Peyer's patch (tissue), 4 donors: Measurements from ENCODE around the gene ATP11A. TPM values are rescaled to one million over a fixed set of nuclear protein-coding genes. Genes with fewer than 3 reads are reported as not detected.

Experiments used
- DNase-seq, 3 donors: peaks; one replicate each; pipeline ENCODE4 v3.0.0-alpha.2; 2017 to 2019
- H3K27ac ChIP-seq, 4 donors: fragments of 200-600 bp; sonication (generic); one replicate each; pipeline ENCODE4 v1.5.1; 2016 to 2019
- H3K27me3 ChIP-seq, 2 donors: fragments of 200-600 bp; sonication (generic); one replicate each; pipeline ENCODE4 v1.5.1; 2019
- H3K36me3 ChIP-seq, 3 donors: fragments of 200-600 bp; sonication (generic); one replicate each; pipeline ENCODE4 v1.5.1; 2016 to 2019
- H3K4me1 ChIP-seq, 4 donors: fragments of 200-600 bp; sonication (generic); one replicate each; pipeline ENCODE4 v1.5.1; 2016 to 2019
- H3K4me3 ChIP-seq, 4 donors: fragments of 200-600 bp; sonication (generic); 1 replicate in 3 of 4; 2 replicates in 1 of 4; pipeline ENCODE4 v1.5.1; 2016 to 2019; ENCODE audit warnings: mild to moderate bottlenecking in 1 of 4
- H3K9me3 ChIP-seq, 4 donors: fragments of 200-600 bp; sonication (generic); one replicate each; pipeline ENCODE4 v1.5.1; 2016 to 2019; ENCODE audit warnings: mild to moderate bottlenecking in 1 of 4
- CTCF ChIP-seq, 6 experiments: fragments of 450-650 bp in 4 of 6; fragments of 200-600 bp in 2 of 6; sonication (generic) in 1 of 6; IDR thresholded peaks; one replicate each; pipeline ENCODE4 v1.5.1; 2017 to 2019; ENCODE audit warnings: antibody characterized with exemption in 6 of 6, mild to moderate bottlenecking in 3 of 6, moderate library complexity in 1 of 6
- POLR2A ChIP-seq, 2 donors: fragments of 450-650 bp; IDR thresholded peaks; one replicate each; pipeline ENCODE4 v1.5.1; 2017; ENCODE audit warnings: antibody characterized with exemption in 2 of 2, mild to moderate bottlenecking in 2 of 2, moderate library complexity in 2 of 2
- total RNA-seq, 4 donors: library from RNA; depleted of rRNA; stranded (reverse); fragments of >200 nt; gene quantifications; one replicate each; pipeline ENCODE4 v1.1.0, GENCODE V29; 2016

The ATP11A gene
- total RNA-seq, 4 donors from 2014 or later: 33.1 to 64.2 (median 53.7) TPM

GRCh38 chr13:112690283-112690929, 568 bp downstream of the ATP11A start:
- Histone ChIP-seq H3K27ac (peak overlapping the region; percentile 81 to 96 (median 90)), H3K36me3 (no peaks in the 10 kb centered on the region), H3K4me1 (peaks cover 0 to 29% (median 8%) of the 10 kb centered on the region in 4 donors), H3K27me3 (no peaks in the 10 kb centered on the region), H3K4me3 (peak overlapping the region; percentile 75 to 97 (median 85)), H3K9me3 (no peaks in the 10 kb centered on the region)
- TF ChIP-seq POLR2A (IDR thresholded peaks at IDR 0.05): no peak
- no peak for TF ChIP-seq CTCF (IDR thresholded peaks at IDR 0.05)
- DNase-seq: peak; percentile 28 to 67 (median 62)

GRCh38 chr13:112692104-112692503, 2.3 kb downstream of the ATP11A start:
- H3K4me3 ChIP-seq: peak overlapping the region in 1 of 4 donors; percentile 97
- no peaks in the 10 kb centered on the region for H3K9me3 ChIP-seq
- H3K27ac ChIP-seq: no peak overlapping the region
- peaks cover 0 to 29% (median 8%) of the 10 kb centered on the region in 4 donors for H3K4me1 ChIP-seq
- TF ChIP-seq POLR2A (IDR thresholded peaks at IDR 0.05) (no peak), CTCF (IDR thresholded peaks at IDR 0.05) (no peak)
- H3K27me3 ChIP-seq: no peaks in the 10 kb centered on the region
- H3K36me3 ChIP-seq: no peaks in the 10 kb centered on the region
- DNase-seq: peak in 1 of 3 donors; percentile 15

- no peak overlapping the region for H3K4me3 ChIP-seq
- H3K9me3 ChIP-seq: no peaks in the 10 kb centered on the region
- H3K4me1 ChIP-seq: peaks cover 0 to 29% (median 8%) of the 10 kb centered on the region in 4 donors
- no peaks in the 10 kb centered on the region for H3K27me3 ChIP-seq
- H3K36me3 ChIP-seq: no peaks in the 10 kb centered on the region
- TF ChIP-seq POLR2A (IDR thresholded peaks at IDR 0.05) (no peak), CTCF (IDR thresholded peaks at IDR 0.05) (no peak)
- DNase-seq: no peak
- no peak overlapping the region for H3K27ac ChIP-seq
Observed at GRCh38 chr13:112692586-112692985, 2.7 kb downstream of the ATP11A start.

- Histone ChIP-seq H3K27me3 (no peaks in the 10 kb centered on the region), H3K4me1 (peaks cover 0 to 29% (median 8%) of the 10 kb centered on the region in 4 donors), H3K27ac (no peak overlapping the region), H3K4me3 (no peak overlapping the region), H3K36me3 (no peaks in the 10 kb centered on the region), H3K9me3 (no peaks in the 10 kb centered on the region)
- TF ChIP-seq CTCF (IDR thresholded peaks at IDR 0.05): no peak
- no peak for TF ChIP-seq POLR2A (IDR thresholded peaks at IDR 0.05)
- peak in 2 of 3 donors; percentile 36 to 43 for DNase-seq
Observed at GRCh38 chr13:112693831-112694497, 4.1 kb downstream of the ATP11A start.

GRCh38 chr13:112695121-112695520, 5.3 kb downstream of the ATP11A start:
- DNase-seq: peak in 1 of 3 donors; percentile 33
- Histone ChIP-seq H3K27ac (no peak overlapping the region), H3K4me3 (no peak overlapping the region), H3K4me1 (peaks cover 0 to 29% (median 8%) of the 10 kb centered on the region in 4 donors), H3K27me3 (no peaks in the 10 kb centered on the region), H3K36me3 (no peaks in the 10 kb centered on the region), H3K9me3 (no peaks in the 10 kb centered on the region)
- no peak for TF ChIP-seq POLR2A (IDR thresholded peaks at IDR 0.05)
- no peak for TF ChIP-seq CTCF (IDR thresholded peaks at IDR 0.05)
